Measurements from ENCODE around the gene THSD7B. TPM values are rescaled to one million over a fixed set of nuclear protein-coding genes. Genes with fewer than 3 reads are reported as not detected.

THSD7B gene
- polyA plus RNA-seq, 2 of the 4 experiments (the other 2 are of a cell fraction) = not detected

DNA sequence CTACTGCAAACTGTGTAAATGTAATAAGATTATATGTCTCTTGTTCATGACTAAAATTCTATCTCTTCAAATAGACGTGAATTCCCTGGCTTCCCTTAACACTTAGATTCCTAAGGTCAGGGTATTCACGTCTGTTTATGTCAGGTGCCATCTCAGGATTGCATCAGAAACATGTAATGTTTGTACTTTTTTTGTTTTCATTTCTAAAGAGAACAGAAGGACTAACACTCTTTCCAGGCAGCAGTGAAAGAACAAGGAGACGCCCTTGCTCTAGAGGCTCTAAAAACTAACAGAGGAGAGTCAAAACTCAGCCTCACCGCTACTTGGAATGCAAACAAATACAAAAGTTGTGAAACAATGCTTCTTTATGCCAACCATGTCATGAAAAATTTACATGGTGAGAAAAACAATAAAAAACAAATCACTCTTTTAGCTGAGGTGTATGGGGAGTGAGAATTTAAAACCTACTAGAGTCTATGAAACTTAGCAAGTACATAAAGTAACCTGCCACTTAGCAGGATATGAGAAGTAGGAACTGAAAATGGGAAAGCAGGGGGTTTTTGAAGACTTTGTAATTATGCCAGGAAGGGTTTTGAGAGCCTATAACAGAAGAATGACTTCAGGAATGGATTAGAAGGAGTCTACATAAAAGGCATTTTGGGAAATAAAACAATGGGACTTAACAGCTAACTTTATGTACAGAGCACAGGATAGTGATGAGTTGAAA lies 522.7 kb downstream of the THSD7B start:
- no peaks in the 10 kb centered on the region for H3K9me3 ChIP-seq
- H3K4me2 ChIP-seq = no peak overlapping the region
- TF ChIP-seq HOXA7 (CRISPR knock-in tag; IDR thresholded peaks at IDR 0.05) (no peak), CEBPB (IDR thresholded peaks at IDR 0.05) (no peak), TP53 (CRISPR knock-in tag; IDR thresholded peaks at IDR 0.05) (no peak), RCOR1 (IDR thresholded peaks at IDR 0.05; ENCODE audit: low read depth, low read length) (no peak), JUNB (IDR thresholded peaks at IDR 0.05) (no peak), BHLHE40 (IDR thresholded peaks at IDR 0.05; ENCODE audit: low read depth, low read length) (no peak), POLR2AphosphoS2 (conservative IDR thresholded peaks at IDR 0.05; ENCODE audit: low read length) (no peak), E2F6 (IDR thresholded peaks at IDR 0.05; ENCODE audit: borderline replicate concordance, low read depth) (no peak), REST (IDR thresholded peaks at IDR 0.05) (no peak), FOSL2 (IDR thresholded peaks at IDR 0.05) (no peak), FOSL2 (CRISPR knock-in tag; IDR thresholded peaks at IDR 0.05) (no peak), EHF (CRISPR knock-in tag; IDR thresholded peaks at IDR 0.05) (no peak), CBX2 (IDR thresholded peaks at IDR 0.05; ENCODE audit: borderline replicate concordance, low read depth) (no peak), MYC (IDR thresholded peaks at IDR 0.05; ENCODE audit: borderline replicate concordance, low read length) (no peak), PHF8 (IDR thresholded peaks at IDR 0.05; ENCODE audit: borderline replicate concordance, low read depth) (no peak), KDM1A (IDR thresholded peaks at IDR 0.05; ENCODE audit: low read depth) (no peak), FOSB (CRISPR knock-in tag; IDR thresholded peaks at IDR 0.05) (no peak), CBX8 (IDR thresholded peaks at IDR 0.05) (no peak), RAD21 (conservative IDR thresholded peaks at IDR 0.05 in 1 of 2, IDR thresholded peaks at IDR 0.05 in 1 of 2) (no peak), NR3C1 (IDR thresholded peaks at IDR 0.05) (no peak)
- TF ChIP-seq, protein P1, sequence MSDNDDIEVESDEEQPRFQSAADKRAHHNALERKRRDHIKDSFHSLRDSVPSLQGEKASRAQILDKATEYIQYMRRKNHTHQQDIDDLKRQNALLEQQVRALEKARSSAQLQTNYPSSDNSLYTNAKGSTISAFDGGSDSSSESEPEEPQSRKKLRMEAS (IDR thresholded peaks at IDR 0.05) = no peak
- no peak for FAIRE-seq
- ATAC-seq = no peak
- POLR2A ChIA-PET = no interaction called here
- DNase-seq (ENCODE audit: low read depth in 1 of 2, low spot score in 1 of 2) = no peak
- CTCF ChIA-PET = no interaction called here
- H3K4me3 ChIP-seq = no peak overlapping the region
- no peak overlapping the region for H3K27ac ChIP-seq
- 2% methylated on average over 4 of the region's 4 CpGs for WGBS (ENCODE audit: missing lambda C conversion rate)
- no peaks in the 10 kb centered on the region for H3K4me1 ChIP-seq

DNA sequence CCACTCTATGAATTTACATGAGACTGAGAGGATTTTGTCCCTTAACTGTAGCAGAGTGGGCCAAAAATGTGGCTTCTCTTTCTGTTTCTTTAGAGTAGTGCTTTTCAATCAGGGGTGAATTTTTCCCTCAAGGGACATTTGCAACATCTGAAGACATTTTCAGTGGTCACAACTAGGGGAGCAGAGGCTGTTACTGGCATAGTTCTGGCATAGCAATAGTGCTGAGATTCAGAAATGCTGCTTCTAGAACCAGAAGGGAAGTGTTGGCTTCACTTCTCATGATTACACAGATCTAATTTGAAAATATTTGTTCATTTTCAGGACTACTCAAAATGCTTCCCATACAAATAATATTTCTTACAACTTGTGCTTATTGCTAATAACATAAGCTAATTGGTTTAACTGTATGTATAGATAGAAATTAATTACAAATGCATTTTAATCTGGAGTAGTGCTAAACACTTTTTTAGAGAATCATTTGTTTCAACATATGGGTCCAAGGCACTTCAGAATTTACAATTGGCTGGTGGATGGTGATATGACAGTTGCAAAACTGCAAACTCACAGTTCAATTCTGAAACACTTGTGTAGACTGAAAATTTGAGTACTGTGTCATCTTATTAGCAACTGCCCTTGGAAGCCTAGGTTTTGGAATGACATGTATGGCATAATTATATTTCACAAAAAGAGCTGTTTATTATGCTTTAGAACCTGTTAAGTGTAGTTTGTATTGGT lies 526.7 kb downstream of the THSD7B start:
- Histone ChIP-seq H3K9me3 (no peaks in the 10 kb centered on the region), H3K4me1 (no peaks in the 10 kb centered on the region), H3K4me2 (no peak overlapping the region), H3K27ac (no peak overlapping the region), H3K4me3 (no peak overlapping the region)
- ATAC-seq (no peak), DNase-seq (ENCODE audit: low read depth in 1 of 2, low spot score in 1 of 2) (no peak), FAIRE-seq (no peak)
- POLR2A ChIA-PET = no interaction called here
- CTCF ChIA-PET = no interaction called here
- no peak for TF ChIP-seq PBX3 (IDR thresholded peaks at IDR 0.05)
- TF ChIP-seq HDAC2 (IDR thresholded peaks at IDR 0.05) = no peak
- TF ChIP-seq KDM1A (IDR thresholded peaks at IDR 0.05; ENCODE audit: low read depth) = no peak
- TF ChIP-seq BHLHE40 (IDR thresholded peaks at IDR 0.05; ENCODE audit: low read depth, low read length) = no peak
- no peak for TF ChIP-seq HEYL (CRISPR knock-in tag; IDR thresholded peaks at IDR 0.05)
- TF ChIP-seq MAZ (IDR thresholded peaks at IDR 0.05; ENCODE audit: borderline replicate concordance, low read depth, low read length) = no peak
- TF ChIP-seq SMC3 (IDR thresholded peaks at IDR 0.05) = no peak
- TF ChIP-seq, protein P2, sequence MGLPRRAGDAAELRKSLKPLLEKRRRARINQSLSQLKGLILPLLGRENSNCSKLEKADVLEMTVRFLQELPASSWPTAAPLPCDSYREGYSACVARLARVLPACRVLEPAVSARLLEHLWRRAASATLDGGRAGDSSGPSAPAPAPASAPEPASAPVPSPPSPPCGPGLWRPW (IDR thresholded peaks at IDR 0.05) = no peak
- no peak for TF ChIP-seq CHD4 (IDR thresholded peaks at IDR 0.05; ENCODE audit: borderline replicate concordance)
- TF ChIP-seq ZFP36 (IDR thresholded peaks at IDR 0.05; ENCODE audit: borderline replicate concordance, partially characterized antibody) = no peak
- no peak for TF ChIP-seq E2F6 (IDR thresholded peaks at IDR 0.05; ENCODE audit: borderline replicate concordance, low read depth)
- TF ChIP-seq, protein P3, sequence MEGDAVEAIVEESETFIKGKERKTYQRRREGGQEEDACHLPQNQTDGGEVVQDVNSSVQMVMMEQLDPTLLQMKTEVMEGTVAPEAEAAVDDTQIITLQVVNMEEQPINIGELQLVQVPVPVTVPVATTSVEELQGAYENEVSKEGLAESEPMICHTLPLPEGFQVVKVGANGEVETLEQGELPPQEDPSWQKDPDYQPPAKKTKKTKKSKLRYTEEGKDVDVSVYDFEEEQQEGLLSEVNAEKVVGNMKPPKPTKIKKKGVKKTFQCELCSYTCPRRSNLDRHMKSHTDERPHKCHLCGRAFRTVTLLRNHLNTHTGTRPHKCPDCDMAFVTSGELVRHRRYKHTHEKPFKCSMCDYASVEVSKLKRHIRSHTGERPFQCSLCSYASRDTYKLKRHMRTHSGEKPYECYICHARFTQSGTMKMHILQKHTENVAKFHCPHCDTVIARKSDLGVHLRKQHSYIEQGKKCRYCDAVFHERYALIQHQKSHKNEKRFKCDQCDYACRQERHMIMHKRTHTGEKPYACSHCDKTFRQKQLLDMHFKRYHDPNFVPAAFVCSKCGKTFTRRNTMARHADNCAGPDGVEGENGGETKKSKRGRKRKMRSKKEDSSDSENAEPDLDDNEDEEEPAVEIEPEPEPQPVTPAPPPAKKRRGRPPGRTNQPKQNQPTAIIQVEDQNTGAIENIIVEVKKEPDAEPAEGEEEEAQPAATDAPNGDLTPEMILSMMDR (IDR thresholded peaks at IDR 0.05) = no peak
